Measurements from ENCODE around the gene STXBP2. TPM values are rescaled to one million over a fixed set of nuclear protein-coding genes. Genes with fewer than 3 reads are reported as not detected.
A peak's percentile ranks its signal among the peaks of the same experiment; 100 is the strongest.

Gene STXBP2
- polyA plus RNA-seq (2013, experiment 1 of 4), result 56.9 TPM
- 58.2 TPM for polyA plus RNA-seq (2013, experiment 2 of 4)
- 46.8 TPM for polyA plus RNA-seq (2013, experiment 3 of 4)
- 48.8 TPM for polyA plus RNA-seq (2013, experiment 4 of 4)

- Histone ChIP-seq H3K4me3 (ENCODE audit: insufficient read depth, low read depth, low read length) (peak within 1 kb of the TSS; percentile 58), H3K4me1 (ENCODE audit: control insufficient read depth, insufficient read depth, low read length) (no peaks in the 10 kb centered on the region), H3K27ac (ENCODE audit: insufficient read depth, low read depth, low read length, poor library complexity, severe bottlenecking) (no peak within 1 kb of the TSS), H3K36me3 (ENCODE audit: control insufficient read depth, insufficient read depth, low read length) (no peaks in the 10 kb centered on the region), H3K27me3 (ENCODE audit: control insufficient read depth, insufficient read depth, low read length, poor library complexity, severe bottlenecking) (peaks cover 25% of the 10 kb centered on the region), H3K9me3 (ENCODE audit: control insufficient read depth, low read length) (no peaks in the 10 kb centered on the region)
- WGBS, 2 experiments, result 10% methylated on average over 61 of the region's 61 CpGs
Measured at GRCh38 chr19:7636691-7637373, at the start of gene STXBP2. Gene STXBP2, plus strand, starts transcription at chr19:7637110. Its CDS starts 40 bp downstream, at chr19:7637150.

- Histone ChIP-seq H3K4me1 (ENCODE audit: control insufficient read depth, insufficient read depth, low read length) (no peaks in the 10 kb centered on the region), H3K4me3 (ENCODE audit: insufficient read depth, low read depth, low read length) (no peak overlapping the region), H3K27me3 (ENCODE audit: control insufficient read depth, insufficient read depth, low read length, poor library complexity, severe bottlenecking) (peaks cover 10% of the 10 kb centered on the region), H3K27ac (ENCODE audit: insufficient read depth, low read depth, low read length, poor library complexity, severe bottlenecking) (no peak overlapping the region), H3K36me3 (ENCODE audit: control insufficient read depth, insufficient read depth, low read length) (no peaks in the 10 kb centered on the region), H3K9me3 (ENCODE audit: control insufficient read depth, low read length) (no peaks in the 10 kb centered on the region)
- 91 to 94% methylated on average over 7 of the region's 7 CpGs for WGBS, 2 experiments
Measured at GRCh38 chr19:7589822-7590221, 47.1 kb upstream of the STXBP2 start.

GRCh38 chr19:7590256-7590655 lies 46.7 kb upstream of the STXBP2 start:
- H3K27ac ChIP-seq (ENCODE audit: insufficient read depth, low read depth, low read length, poor library complexity, severe bottlenecking), result no peak overlapping the region
- no peaks in the 10 kb centered on the region for H3K36me3 ChIP-seq (ENCODE audit: control insufficient read depth, insufficient read depth, low read length)
- 75 to 78% methylated on average over 8 of the region's 8 CpGs for WGBS, 2 experiments
- no peaks in the 10 kb centered on the region for H3K9me3 ChIP-seq (ENCODE audit: control insufficient read depth, low read length)
- H3K27me3 ChIP-seq (ENCODE audit: control insufficient read depth, insufficient read depth, low read length, poor library complexity, severe bottlenecking), result peaks cover 14% of the 10 kb centered on the region
- no peaks in the 10 kb centered on the region for H3K4me1 ChIP-seq (ENCODE audit: control insufficient read depth, insufficient read depth, low read length)
- H3K4me3 ChIP-seq (ENCODE audit: insufficient read depth, low read depth, low read length), result no peak overlapping the region

- H3K27ac ChIP-seq (ENCODE audit: insufficient read depth, low read depth, low read length, poor library complexity, severe bottlenecking), result no peak within 1 kb of the TSS
- H3K9me3 ChIP-seq (ENCODE audit: control insufficient read depth, low read length), result no peaks in the 10 kb centered on the region
- H3K36me3 ChIP-seq (ENCODE audit: control insufficient read depth, insufficient read depth, low read length), result no peaks in the 10 kb centered on the region
- no peaks in the 10 kb centered on the region for H3K4me1 ChIP-seq (ENCODE audit: control insufficient read depth, insufficient read depth, low read length)
- peaks cover 26% of the 10 kb centered on the region for H3K27me3 ChIP-seq (ENCODE audit: control insufficient read depth, insufficient read depth, low read length, poor library complexity, severe bottlenecking)
- peak within 1 kb of the TSS; percentile 55 for H3K4me3 ChIP-seq (ENCODE audit: insufficient read depth, low read depth, low read length)
- WGBS, 2 experiments, result 0 to 1% methylated on average over 78 of the region's 78 CpGs
Measured at GRCh38 chr19:7595466-7596133, 41.3 kb upstream of the STXBP2 start, which contains the start of gene CAMSAP3. Gene CAMSAP3, plus strand, starts transcription at chr19:7595863. Its CDS starts 140 bp downstream, at chr19:7596003.

GRCh38 chr19:7596211-7596937 lies 40.5 kb upstream of the STXBP2 start:
- Histone ChIP-seq H3K9me3 (ENCODE audit: control insufficient read depth, low read length) (no peaks in the 10 kb centered on the region), H3K4me1 (ENCODE audit: control insufficient read depth, insufficient read depth, low read length) (no peaks in the 10 kb centered on the region), H3K27me3 (ENCODE audit: control insufficient read depth, insufficient read depth, low read length, poor library complexity, severe bottlenecking) (peaks cover 26% of the 10 kb centered on the region), H3K36me3 (ENCODE audit: control insufficient read depth, insufficient read depth, low read length) (no peaks in the 10 kb centered on the region), H3K27ac (ENCODE audit: insufficient read depth, low read depth, low read length, poor library complexity, severe bottlenecking) (no peak overlapping the region), H3K4me3 (ENCODE audit: insufficient read depth, low read depth, low read length) (peak overlapping the region; percentile 55)
- WGBS, 2 experiments, result 2% methylated on average over 70 of the region's 70 CpGs

GRCh38 chr19:7597689-7598088 lies 39.2 kb upstream of the STXBP2 start:
- H3K4me1 ChIP-seq (ENCODE audit: control insufficient read depth, insufficient read depth, low read length), result no peaks in the 10 kb centered on the region
- no peak overlapping the region for H3K4me3 ChIP-seq (ENCODE audit: insufficient read depth, low read depth, low read length)
- WGBS, 2 experiments, result 79 to 89% methylated on average over 9 of the region's 9 CpGs
- H3K27me3 ChIP-seq (ENCODE audit: control insufficient read depth, insufficient read depth, low read length, poor library complexity, severe bottlenecking), result peaks cover 26% of the 10 kb centered on the region
- H3K9me3 ChIP-seq (ENCODE audit: control insufficient read depth, low read length), result no peaks in the 10 kb centered on the region
- no peaks in the 10 kb centered on the region for H3K36me3 ChIP-seq (ENCODE audit: control insufficient read depth, insufficient read depth, low read length)
- no peak overlapping the region for H3K27ac ChIP-seq (ENCODE audit: insufficient read depth, low read depth, low read length, poor library complexity, severe bottlenecking)

GRCh38 chr19:7598180-7598579 lies 38.7 kb upstream of the STXBP2 start:
- Histone ChIP-seq H3K36me3 (ENCODE audit: control insufficient read depth, insufficient read depth, low read length) (no peaks in the 10 kb centered on the region), H3K4me3 (ENCODE audit: insufficient read depth, low read depth, low read length) (no peak overlapping the region), H3K4me1 (ENCODE audit: control insufficient read depth, insufficient read depth, low read length) (no peaks in the 10 kb centered on the region), H3K9me3 (ENCODE audit: control insufficient read depth, low read length) (no peaks in the 10 kb centered on the region), H3K27ac (ENCODE audit: insufficient read depth, low read depth, low read length, poor library complexity, severe bottlenecking) (no peak overlapping the region), H3K27me3 (ENCODE audit: control insufficient read depth, insufficient read depth, low read length, poor library complexity, severe bottlenecking) (peaks cover 26% of the 10 kb centered on the region)
- WGBS, 2 experiments, result 81 to 85% methylated on average over 6 of the region's 6 CpGs

GRCh38 chr19:7600721-7601120 lies 36.2 kb upstream of the STXBP2 start:
- Histone ChIP-seq H3K27me3 (ENCODE audit: control insufficient read depth, insufficient read depth, low read length, poor library complexity, severe bottlenecking) (peaks cover 9% of the 10 kb centered on the region), H3K4me3 (ENCODE audit: insufficient read depth, low read depth, low read length) (no peak overlapping the region), H3K9me3 (ENCODE audit: control insufficient read depth, low read length) (no peaks in the 10 kb centered on the region), H3K4me1 (ENCODE audit: control insufficient read depth, insufficient read depth, low read length) (no peaks in the 10 kb centered on the region), H3K36me3 (ENCODE audit: control insufficient read depth, insufficient read depth, low read length) (no peaks in the 10 kb centered on the region), H3K27ac (ENCODE audit: insufficient read depth, low read depth, low read length, poor library complexity, severe bottlenecking) (no peak overlapping the region)

GRCh38 chr19:7602240-7602934 lies 34.5 kb upstream of the STXBP2 start:
- Histone ChIP-seq H3K27ac (ENCODE audit: insufficient read depth, low read depth, low read length, poor library complexity, severe bottlenecking) (no peak overlapping the region), H3K9me3 (ENCODE audit: control insufficient read depth, low read length) (no peaks in the 10 kb centered on the region), H3K36me3 (ENCODE audit: control insufficient read depth, insufficient read depth, low read length) (no peaks in the 10 kb centered on the region), H3K4me1 (ENCODE audit: control insufficient read depth, insufficient read depth, low read length) (no peaks in the 10 kb centered on the region), H3K27me3 (ENCODE audit: control insufficient read depth, insufficient read depth, low read length, poor library complexity, severe bottlenecking) (no peaks in the 10 kb centered on the region), H3K4me3 (ENCODE audit: insufficient read depth, low read depth, low read length) (no peak overlapping the region)
- WGBS, 2 experiments, result 78 to 79% methylated on average over 15 of the region's 15 CpGs

All from ectodermal cell (in vitro differentiated cells).